Measurements from ENCODE around the gene ATF3.

The ATF3 gene

DNA sequence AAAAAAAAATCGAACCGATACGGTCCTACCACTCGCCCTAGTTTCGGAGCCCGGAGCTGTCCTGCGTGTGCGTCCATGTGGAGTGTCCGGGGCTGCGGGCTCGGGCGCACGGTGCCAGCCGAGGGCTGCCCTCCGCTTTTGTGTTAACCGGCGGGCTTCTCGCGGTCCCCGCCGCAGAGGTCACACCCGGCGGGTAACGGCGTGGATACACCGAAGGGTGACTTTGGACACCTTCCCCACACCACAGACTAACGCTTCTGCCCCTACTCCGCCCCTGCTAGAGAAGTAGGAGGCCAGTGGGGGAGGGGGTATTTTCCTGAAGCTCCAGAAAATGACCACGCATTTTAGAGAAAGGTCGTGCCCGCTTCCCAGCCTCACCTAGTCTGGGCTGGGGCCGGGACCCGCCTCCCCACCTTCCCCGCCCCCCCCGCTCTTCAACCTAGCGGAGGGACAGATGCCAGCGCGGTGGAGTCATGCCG, 609 bp upstream of the ATF3 start:
- DNase-seq (ENCODE audit: low read depth in 2 of 2): no peak

DNA sequence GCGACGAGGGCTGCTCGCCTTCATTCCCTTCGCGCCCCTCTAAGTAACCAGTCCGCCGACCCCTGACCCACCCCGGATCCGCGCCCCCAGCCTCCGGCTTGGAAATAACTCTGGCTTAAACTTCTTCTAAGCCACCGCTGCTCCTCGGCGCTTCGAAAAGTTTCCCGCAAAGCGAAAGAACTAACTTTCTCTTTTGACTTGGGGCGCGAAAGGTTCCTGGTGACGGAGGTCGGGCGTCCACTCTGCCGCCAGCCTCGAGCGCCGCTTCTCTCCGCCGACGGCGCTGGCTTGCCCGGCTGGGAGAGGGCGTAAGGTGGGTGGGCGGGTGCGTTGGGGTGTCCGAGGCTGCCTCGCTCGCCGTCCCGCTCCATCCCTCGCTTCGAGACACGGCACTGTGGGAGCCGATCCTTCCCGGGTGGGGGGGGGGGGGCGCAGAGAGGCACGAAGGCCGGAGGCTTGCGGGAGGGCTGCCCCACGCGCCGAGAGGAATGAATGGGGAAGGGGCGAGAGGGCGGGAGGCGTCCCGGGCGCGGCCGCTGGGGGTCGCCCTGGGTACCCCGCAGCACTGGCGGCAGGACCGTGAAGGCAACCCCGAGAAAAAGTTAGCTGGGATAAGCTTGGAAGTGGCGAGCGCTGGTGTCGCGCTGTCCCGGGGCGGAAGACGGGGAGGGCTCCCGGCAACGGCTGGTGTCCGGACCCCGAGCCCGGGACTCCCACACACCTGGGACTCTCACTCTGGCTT, 569 bp downstream of the ATF3 start:
- DNase-seq (ENCODE audit: low read depth in 2 of 2): no peak

DNA sequence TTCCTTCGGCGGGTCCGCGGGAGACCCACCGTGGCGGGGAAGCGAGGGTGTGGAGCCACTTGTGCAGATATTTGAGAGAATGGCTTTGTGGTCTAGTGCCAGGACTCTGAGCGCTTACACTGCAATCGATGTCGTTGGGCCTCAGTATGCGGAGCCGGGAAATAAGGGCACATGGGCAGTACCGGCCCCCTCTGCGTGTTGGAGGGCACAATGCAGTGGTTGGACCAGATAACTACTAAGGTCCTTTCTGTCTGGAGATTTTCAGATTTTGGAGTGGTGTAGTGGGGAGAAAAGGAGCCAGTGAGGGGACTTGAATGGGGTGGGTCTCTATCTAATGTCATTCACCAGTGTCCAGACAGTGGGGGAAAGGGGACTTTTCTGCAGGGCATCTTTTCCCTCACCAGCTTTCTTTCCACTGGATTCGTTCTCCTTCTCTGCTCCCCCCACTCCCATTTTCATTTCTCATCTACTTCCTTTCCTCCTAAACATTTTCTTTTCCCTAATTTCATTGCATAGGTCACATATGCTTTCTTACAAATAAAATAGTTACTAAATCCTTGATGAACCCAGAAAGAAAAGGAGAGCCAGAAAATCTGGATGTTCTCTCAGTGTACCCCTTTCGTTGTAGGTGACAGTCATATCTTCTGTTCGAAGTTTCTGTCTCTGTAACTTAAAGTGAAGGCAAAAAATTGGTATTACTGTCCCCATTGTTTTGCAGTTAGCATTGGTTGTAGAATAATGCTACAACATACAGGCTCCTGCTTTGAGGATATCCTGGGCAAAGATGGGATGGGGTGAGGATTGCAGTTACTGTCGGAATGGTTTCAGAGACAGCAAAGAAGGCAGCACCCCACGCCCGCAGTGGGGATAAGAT, 1.4 kb downstream of the ATF3 start:
- DNase-seq (ENCODE audit: low read depth in 2 of 2): no peak

DNA sequence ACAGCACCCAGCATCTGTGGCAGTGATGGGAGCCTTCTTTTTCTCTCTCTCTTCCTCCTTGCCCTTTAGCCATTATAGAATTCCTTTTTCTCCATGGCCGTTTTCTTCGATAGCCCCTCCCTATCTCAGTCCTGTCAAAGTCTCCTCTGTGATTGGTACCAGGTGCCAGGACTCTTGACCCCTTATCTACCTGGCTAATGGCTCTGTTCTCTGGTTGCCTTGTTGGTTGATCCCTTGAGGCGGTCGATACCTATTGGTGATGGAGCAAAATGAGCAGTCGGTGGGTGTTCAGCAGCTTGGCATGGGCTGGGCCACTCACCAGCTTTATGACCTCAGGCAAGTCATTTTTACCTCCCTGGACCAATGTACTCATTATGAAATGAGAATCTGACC, 2.0 kb downstream of the ATF3 start:
- no peak for DNase-seq (ENCODE audit: low read depth in 2 of 2)

DNA sequence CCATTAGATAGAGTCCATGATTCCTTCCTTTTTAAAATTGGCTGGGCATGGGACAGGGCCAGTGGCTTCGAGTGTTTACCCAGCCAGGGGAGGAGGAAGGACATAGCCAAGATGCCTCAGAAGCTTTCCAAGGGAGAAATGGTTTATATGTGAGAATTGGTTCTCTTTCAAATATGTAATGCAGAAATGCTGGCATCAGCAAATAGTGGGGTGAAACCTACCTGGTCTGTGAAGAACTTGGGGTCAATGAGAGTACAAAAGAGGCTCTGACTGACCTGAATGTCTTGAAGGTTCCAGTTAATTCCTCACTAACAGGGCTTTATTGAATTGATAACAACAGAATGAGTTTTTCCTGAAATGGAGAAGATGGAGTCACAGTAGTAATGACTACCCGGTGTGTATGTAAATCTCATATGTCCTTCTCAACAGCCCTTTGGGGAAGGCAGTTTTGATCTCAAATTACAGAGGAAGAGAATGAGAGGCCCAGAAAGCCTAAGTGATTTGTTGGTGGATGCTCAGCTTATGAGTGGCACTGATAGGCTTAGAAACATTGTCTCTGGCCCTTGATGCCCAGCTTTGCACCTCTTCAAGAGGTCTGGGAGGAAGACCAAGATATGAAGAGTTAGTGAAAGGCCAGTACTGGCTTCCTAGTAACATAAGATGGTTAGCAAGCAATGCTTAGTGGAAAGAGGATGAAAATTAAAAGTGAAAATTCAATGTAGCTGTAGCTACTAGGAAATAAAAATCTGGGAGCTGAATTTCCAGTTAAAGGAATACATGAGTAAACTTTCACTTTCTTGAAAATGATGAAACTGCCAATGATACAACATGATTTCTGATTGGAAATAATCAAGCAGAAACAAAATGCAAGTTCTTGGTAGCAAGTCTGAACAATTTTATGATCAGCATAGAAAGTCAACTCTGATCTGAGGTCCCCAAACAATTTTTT, 2.7 kb downstream of the ATF3 start:
- DNase-seq (ENCODE audit: low read depth in 2 of 2): no peak

DNA sequence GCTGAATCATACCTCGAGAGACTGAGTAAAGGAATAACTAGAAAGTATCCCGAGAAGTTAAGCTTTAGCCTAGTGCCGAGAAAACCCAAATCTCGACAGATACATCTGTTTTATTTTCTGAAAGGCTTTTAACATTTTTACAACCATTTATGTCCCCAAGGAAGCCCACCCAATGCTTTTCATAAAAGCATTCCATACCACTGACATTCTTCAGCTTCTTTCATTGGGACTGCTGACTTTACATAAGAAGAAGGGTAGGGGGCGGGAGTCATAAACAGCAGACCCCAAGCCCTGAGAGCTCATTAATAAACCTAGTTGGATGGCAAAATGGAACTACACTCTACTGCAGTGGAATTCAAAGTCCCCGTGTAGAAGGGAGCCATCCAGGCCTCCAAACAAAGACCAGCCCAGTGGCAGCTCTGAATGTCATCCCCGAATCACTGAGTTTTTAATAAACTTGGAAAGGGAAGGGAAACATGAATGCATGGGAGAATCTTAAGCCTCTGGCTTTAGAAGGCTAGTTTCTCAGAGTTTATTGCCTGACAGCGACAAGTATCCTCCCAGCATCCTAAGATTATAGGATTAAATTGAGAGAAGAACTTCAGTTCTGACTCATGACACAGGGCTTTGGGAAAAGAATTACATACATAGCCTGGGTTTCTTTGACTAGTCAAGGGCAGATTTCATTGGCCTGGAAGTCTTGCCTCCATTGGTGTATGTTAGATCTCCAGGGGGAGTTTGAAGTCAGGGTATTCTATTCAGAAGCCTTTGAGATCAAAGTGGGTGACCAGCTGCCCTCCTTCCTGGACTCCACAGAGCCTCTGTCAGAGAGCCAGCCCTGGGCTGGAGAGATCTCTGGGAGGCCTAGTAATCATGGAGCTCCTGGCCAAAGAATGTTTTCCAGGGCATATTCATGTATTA, 3.7 kb downstream of the ATF3 start:
- no peak for DNase-seq (ENCODE audit: low read depth in 2 of 2)

DNA sequence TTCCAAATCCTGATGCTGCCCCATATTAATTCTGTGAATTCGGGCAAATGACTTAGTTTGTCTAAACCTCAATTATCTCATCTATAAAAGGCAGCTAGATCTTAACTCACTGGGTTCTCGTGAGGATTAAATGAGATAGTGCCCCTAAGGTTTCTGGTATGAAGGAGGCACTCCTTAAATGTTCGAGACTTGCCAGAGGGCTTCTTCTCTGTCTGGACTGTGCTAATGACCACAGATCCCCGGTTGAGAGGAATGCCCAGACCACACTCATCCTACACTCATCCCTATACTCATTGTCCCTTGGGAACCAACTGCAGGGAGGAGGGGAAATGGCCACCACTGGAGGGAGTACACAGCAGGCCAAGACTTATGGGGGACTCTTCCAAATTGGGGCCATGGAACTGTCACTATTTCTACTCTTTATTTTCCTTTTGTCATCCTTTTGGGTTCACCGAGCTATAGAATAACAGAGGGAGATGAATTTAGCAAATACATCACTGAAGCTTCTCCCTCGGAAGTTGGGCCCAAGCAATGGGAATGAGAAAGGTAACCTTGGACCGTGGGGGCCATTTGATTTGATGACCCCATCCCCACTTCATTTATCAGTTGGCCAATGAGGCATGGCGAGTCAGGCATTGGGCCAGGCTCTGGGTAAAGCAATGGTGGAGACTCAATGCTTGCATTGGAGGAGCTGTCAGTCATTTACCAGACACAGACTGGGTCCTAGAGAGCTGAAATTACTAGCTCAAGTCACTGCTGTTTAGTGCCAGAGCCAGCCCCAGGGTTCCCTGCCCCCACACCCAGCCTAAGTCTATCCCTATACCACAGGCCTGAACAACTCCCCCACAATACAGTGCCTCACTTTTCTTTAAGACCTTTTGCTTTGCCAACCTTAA, 5.1 kb downstream of the ATF3 start:
- no peak for DNase-seq (ENCODE audit: low read depth in 2 of 2)

DNA sequence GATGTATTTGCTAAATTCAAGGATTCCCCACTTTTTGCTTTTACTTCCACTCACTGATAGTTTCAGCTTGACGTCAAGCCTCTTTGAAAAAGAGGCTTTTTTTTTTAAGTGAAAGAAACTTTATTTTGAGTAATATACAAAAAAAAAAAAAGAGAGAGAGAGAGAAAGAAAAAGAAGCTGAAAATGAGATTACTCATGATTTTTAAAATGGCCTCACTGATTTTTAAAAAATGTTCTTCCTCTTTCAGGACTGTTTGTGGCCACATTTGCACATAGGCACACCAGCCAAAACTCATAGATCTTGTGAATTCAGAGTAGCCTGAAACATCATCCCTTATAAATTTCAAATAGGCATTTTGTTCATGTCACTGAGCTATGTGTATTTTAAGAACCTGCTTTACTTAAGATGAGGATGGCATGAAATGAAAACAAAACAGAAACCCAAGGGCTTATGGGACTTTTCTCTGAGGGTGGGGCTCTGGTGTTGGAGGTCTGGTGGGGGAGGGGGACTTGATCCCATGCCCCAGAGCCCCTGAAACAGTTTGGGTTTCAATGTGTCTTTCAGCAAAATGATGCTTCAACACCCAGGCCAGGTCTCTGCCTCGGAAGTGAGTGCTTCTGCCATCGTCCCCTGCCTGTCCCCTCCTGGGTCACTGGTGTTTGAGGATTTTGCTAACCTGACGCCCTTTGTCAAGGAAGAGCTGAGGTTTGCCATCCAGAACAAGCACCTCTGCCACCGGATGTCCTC, 6.1 kb downstream of the ATF3 start:
- no peak for DNase-seq (ENCODE audit: low read depth in 2 of 2)

DNA sequence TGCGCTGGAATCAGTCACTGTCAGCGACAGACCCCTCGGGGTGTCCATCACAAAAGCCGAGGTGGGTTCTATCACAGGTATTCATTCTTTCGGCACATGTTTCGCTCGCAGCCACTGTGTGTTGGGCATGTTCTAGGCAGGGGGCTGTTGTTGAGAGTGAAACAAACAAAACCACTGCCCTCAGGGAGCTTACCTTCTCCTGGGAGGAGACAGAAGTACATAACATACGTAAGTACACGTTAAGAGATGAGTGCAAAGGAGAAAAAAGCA, 6.6 kb downstream of the ATF3 start:
- DNase-seq (ENCODE audit: low read depth in 2 of 2): no peak

DNA sequence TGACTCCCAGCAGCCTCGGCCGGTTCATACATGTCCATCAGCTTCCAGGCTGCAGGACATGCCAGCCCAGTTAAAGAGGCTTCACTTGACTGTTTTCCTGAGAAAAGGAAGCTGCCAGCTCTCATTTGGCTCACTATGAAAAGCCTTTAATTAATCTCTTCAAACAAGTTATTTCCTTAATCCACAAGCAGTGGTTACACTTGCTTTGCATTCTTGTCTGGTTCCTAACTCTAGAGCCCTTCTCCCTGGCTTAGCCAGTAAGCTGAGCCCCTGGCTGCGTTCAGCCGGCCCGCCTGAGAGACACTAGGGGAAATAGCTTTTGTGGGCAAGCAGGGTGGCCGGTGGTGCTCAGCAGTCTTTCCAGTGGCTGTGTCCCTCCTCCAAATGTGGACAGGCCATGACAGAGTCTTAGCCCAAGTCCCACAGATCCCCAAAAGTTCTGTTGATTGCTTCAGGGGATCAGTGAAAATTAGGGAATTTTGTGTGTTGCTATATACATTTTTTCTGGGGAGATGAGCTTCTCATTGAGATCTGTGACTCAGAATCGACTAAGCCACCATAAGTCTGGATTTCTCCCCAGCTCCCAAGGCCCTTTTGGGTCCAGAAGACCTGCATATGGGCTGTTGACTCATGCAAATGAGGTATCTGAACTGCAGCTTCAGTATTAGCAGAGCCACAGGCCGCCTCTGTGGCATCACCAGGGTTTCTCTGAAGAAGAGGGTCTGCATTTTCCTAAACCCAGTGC, 10.1 kb downstream of the ATF3 start:
- DNase-seq (ENCODE audit: low read depth in 2 of 2): no peak

DNA sequence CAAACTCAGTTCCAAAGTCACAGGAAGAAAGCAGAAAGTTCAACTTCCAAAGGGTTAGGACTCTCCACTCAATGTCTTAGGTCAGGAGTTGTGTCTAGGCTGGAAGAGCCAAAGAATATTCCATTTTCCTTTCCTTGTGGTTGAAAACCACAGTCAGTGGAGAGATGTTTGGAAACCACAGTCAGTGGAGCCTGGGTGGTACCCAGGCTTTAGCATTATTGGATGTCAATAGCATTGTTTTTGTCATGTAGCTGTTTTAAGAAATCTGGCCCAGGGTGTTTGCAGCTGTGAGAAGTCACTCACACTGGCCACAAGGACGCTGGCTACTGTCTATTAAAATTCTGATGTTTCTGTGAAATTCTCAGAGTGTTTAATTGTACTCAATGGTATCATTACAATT, 11.7 kb downstream of the ATF3 start:
- DNase-seq (ENCODE audit: low read depth in 2 of 2): no peak

DNA sequence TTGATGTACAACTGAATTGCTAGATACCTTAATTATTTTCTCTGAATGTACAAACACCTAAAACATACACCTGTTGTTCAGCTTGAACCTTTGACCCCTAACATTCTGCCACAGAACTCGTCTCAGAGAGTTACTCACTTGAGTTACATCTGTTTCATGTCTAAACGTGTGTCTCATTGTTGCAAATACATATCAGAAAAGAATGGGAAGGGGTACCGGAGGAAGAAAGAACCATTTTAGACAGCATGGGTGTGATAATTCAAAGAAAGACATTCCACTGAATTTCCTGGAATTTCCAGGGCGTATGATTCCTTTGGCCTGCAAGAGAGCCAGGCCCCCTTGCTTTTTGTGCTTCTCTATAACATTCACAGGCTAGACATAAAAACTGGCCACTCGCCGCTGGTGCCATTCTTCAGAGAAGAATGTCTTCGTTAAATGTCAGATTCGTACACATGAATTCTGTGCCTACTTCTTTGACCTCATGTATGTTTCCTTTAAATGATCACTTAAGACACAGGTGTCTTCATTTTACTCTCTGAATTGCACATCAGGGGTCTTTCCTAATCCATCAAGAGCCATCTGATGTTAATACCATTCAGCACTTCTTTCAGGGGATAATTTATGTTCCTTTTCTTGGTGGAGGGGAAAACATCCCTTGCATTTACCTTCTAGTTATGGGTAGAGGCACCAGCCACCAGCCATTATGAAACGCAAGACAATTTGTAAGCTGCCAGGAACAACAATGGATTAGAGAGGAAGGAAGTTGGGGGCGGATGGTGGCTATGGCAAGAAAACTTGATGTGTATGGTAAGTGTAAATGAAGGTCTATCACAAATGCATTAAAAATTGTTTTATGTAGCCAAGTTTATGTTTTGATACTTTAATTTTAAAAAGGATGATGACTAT, 12.7 kb downstream of the ATF3 start:
- no peak for DNase-seq (ENCODE audit: low read depth in 2 of 2)

DNA sequence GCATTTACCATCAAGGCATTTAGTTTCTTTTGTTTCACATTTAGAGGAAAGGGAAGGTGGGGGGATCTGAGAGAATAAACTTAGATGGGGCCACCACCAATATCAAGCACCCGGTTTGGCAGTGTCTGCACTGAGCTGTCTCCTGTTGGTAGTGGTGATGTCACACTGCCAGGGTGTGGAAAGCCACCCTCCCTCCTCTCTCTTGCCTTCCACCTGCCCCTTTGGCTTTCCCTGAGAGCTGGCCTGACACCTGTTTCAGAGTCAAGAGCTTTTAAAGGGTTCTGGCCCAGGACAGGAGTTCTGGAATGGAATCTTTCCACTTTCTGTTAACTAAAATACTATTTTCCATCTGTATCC, 13.4 kb downstream of the ATF3 start:
- DNase-seq (ENCODE audit: low read depth in 2 of 2): no peak

DNA sequence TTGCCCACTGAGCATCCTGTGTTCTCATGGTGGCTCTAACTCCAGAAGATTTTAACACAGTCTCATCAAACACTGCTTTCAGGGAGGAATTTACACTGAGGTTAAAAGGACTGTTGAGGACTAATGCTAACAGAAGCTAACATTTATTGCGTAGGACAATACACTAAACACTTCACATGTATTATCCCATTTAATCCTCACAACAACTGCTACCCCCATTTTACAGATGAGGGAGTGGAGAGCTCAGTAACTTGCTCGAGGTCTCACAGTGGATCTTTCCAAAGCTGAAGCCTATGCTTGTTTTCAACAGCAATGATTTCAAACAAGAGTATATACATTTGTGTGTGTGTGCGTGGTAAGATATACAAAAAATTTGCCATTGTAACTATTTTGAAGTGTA, 13.9 kb downstream of the ATF3 start:
- DNase-seq (ENCODE audit: low read depth in 2 of 2): no peak

DNA sequence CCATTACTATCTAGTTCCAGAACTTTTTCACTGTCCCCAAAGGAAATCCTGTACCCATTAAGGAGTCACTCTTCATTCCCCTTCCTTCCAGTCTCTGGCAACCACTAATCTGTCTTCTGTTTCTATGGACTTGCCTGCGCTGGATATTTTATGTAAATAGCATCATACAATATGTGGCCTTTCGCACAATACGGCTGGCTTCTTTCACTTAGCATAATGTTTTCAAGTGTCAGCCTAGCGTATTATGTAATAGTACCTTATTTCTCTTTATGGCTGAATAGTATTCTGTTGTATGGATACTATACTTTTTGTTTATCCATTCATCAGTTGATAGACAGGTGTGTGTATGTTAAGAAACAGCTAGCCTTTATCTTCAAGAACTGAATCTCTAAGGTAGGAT, 14.3 kb downstream of the ATF3 start:
- no peak for DNase-seq (ENCODE audit: low read depth in 2 of 2)

DNA sequence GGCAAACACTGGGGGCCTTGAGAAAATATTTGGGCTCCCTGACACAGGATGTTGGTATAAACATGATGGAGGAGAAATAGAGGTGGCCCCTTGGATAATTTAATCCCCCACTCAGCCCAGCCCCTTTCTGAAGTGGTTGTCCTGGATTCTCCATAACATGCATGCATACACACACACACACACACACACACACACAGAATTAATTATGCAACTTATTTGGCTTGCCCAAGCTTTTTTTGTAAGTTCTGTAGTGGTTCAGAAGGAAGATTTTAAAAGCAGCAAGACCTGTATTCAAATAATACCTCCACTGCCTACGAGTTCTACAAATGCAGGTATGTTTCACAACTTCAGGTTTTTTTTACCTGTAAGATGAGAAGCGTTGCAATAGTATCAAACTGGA, 15.0 kb downstream of the ATF3 start:
- no peak for DNase-seq (ENCODE audit: low read depth in 2 of 2)

DNA sequence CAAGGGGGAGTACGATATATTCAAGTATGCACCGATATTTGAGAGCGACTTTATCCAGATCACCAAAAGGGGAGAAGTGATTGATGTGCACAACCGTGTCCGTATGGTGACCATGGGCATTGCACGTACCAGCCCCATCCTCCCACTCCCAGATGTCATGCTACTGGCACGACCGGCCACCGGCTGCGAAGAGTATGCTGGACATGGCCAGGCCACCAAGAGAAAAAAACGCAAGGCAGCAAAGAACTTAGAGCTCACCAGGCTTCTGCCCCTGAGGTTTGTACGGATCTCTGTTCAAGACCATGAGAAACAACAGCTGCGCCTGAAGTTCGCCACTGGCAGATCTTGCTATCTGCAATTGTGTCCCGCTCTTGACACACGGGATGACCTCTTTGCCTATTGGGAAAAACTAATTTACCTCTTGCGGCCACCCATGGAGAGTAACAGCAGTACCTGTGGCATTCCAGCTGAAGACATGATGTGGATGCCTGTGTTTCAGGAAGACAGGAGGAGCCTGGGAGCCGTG, 16.5 kb downstream of the ATF3 start:
- no peak for DNase-seq (ENCODE audit: low read depth in 2 of 2)
